Measurements from ENCODE around the gene JAZF1.

DNA sequence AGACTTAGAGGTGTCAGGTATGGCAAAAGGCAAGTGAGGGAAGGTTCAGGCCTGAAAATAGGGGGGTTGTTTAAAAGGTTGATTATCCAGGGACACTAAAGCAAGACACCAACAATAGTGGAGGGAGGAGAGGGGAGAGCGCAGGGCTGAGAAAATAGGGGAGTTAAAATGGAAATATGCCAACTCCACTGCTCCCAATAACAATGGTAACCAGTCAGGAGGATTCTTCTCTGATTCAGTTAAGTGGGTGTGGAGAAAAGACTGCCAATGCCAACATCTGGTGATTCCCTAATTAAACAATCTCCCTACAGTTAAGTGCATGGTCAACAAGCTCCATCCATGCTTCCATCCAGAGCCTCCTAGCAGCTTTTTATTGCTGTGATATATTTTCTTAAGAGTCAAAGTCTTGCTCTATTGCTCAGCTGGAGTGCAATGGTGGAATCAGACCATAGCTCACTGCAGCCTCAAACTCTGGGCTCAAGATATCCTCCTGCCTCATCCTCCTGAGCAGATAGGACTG lies 183.3 kb downstream of the JAZF1 start:
- TF ChIP-seq YY1 (IDR thresholded peaks at IDR 0.05; ENCODE audit: insufficient read depth, insufficient read length) (no peak), ZNF274 (IDR thresholded peaks at IDR 0.05; ENCODE audit: low read depth, low read length) (no peak), SUZ12 (IDR thresholded peaks at IDR 0.05; ENCODE audit: extremely low read depth, insufficient read depth, insufficient read length) (no peak)
